ENCODE data around the gene ADNP2.

Gene ADNP2

GRCh38 chr18:80181642-80182461 is 72.8 kb downstream of the ADNP2 start:
- TF ChIP-seq CTCF (conservative IDR thresholded peaks at IDR 0.05; ENCODE audit: low read depth, low read length): no peak
- DNase-seq (ENCODE audit: low read depth): no peak
- H3K4me3 ChIP-seq (ENCODE audit: low read length): no peak overlapping the region

GRCh38 chr18:80182855-80183254 is 73.8 kb downstream of the ADNP2 start:
- TF ChIP-seq CTCF (conservative IDR thresholded peaks at IDR 0.05; ENCODE audit: low read depth, low read length): no peak
- H3K4me3 ChIP-seq (ENCODE audit: low read length): no peak overlapping the region
- no peak for DNase-seq (ENCODE audit: low read depth)

- no peak for DNase-seq (ENCODE audit: low read depth)
- H3K4me3 ChIP-seq (ENCODE audit: low read length): no peak overlapping the region
- TF ChIP-seq CTCF (conservative IDR thresholded peaks at IDR 0.05; ENCODE audit: low read depth, low read length): no peak
Measured at GRCh38 chr18:80183273-80184050, 74.4 kb downstream of the ADNP2 start.

GRCh38 chr18:80184243-80184772 is 75.2 kb downstream of the ADNP2 start:
- no peak for TF ChIP-seq CTCF (conservative IDR thresholded peaks at IDR 0.05; ENCODE audit: low read depth, low read length)
- no peak for DNase-seq (ENCODE audit: low read depth)
- no peak overlapping the region for H3K4me3 ChIP-seq (ENCODE audit: low read length)

- no peak for TF ChIP-seq CTCF (conservative IDR thresholded peaks at IDR 0.05; ENCODE audit: low read depth, low read length)
- no peak overlapping the region for H3K4me3 ChIP-seq (ENCODE audit: low read length)
- DNase-seq (ENCODE audit: low read depth): no peak
Measured at GRCh38 chr18:80185545-80185944, 76.5 kb downstream of the ADNP2 start.

GRCh38 chr18:80187956-80188642 is 79.0 kb downstream of the ADNP2 start:
- H3K4me3 ChIP-seq (ENCODE audit: low read length): no peak overlapping the region
- TF ChIP-seq CTCF (conservative IDR thresholded peaks at IDR 0.05; ENCODE audit: low read depth, low read length): no peak
- DNase-seq (ENCODE audit: low read depth): no peak
